HEK293 (cell line): ENCODE data around the gene TCF7.

ENCODE experiments used
- GFI1B ChIP-seq: fragments of 450-650 bp; formaldehyde crosslinking; IDR thresholded peaks from 2 replicates; pipeline ENCODE4 v1.5.1; 2016; ENCODE audit warnings: missing biosample characterization, missing genetic modification characterization
- ZNF2 ChIP-seq: fragments of 450-650 bp; formaldehyde crosslinking; IDR thresholded peaks from 2 replicates; pipeline ENCODE4 v1.5.1; 2016; ENCODE audit warnings: missing biosample characterization, missing genetic modification characterization
- ZNF558 ChIP-seq: fragments of 450-650 bp; formaldehyde crosslinking; IDR thresholded peaks from 2 replicates; pipeline ENCODE4 v1.5.1; 2016; ENCODE audit warnings: missing biosample characterization, missing genetic modification characterization
- TF ChIP-seq, protein P1 (sequence below): fragments of 450-650 bp; formaldehyde crosslinking; IDR thresholded peaks from 2 replicates; pipeline ENCODE4 v1.5.1; 2016; ENCODE audit warnings: missing biosample characterization, missing genetic modification characterization
- TF ChIP-seq, protein P2 (sequence below): fragments of 450-650 bp; formaldehyde crosslinking; IDR thresholded peaks from 2 replicates; pipeline ENCODE4 v1.5.1; 2016; ENCODE audit warnings: missing biosample characterization, missing genetic modification characterization

DNA sequence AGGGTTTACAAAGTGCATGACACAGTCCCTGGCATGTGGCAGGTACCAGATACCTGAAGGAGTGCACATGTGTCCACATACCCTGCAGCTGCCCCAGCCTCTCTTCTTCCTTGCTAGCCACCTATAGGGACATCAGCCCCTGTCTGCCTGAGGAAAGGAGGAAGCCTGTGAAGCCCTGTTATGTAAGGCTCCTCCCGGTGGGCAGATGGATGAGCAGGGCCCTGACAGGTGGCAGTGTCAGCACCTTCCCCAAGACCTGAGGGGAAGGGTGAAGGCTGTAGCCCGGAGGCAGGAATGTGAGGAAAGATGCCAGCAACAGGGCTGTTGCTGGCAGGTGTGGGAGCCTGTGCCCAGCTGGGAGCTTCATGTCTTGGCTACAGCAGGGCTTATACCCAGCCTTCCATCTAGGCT is 21.7 kb downstream of the TCF7 start:
- no peak for TF ChIP-seq GFI1B (tag by site-specific recombination)
- TF ChIP-seq, protein P1, sequence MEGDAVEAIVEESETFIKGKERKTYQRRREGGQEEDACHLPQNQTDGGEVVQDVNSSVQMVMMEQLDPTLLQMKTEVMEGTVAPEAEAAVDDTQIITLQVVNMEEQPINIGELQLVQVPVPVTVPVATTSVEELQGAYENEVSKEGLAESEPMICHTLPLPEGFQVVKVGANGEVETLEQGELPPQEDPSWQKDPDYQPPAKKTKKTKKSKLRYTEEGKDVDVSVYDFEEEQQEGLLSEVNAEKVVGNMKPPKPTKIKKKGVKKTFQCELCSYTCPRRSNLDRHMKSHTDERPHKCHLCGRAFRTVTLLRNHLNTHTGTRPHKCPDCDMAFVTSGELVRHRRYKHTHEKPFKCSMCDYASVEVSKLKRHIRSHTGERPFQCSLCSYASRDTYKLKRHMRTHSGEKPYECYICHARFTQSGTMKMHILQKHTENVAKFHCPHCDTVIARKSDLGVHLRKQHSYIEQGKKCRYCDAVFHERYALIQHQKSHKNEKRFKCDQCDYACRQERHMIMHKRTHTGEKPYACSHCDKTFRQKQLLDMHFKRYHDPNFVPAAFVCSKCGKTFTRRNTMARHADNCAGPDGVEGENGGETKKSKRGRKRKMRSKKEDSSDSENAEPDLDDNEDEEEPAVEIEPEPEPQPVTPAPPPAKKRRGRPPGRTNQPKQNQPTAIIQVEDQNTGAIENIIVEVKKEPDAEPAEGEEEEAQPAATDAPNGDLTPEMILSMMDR: no peak
- no peak for TF ChIP-seq ZNF558 (tag by site-specific recombination)
- no peak for TF ChIP-seq ZNF2 (tag by site-specific recombination)
- TF ChIP-seq, protein P2, sequence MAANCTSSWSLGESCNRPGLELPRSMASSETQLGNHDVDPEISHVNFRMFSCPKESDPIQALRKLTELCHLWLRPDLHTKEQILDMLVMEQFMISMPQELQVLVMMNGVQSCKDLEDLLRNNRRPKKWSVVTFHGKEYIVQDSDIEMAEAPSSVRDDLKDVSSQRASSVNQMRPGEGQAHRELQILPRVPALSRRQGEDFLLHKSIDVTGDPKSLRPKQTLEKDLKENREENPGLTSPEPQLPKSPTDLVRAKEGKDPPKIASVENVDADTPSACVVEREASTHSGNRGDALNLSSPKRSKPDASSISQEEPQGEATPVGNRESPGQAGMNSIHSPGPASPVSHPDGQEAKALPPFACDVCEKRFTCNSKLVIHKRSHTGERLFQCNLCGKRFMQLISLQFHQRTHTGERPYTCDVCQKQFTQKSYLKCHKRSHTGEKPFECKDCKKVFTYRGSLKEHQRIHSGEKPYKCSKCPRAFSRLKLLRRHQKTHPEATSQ (tag by site-specific recombination): no peak
